ENCODE results near the gene TM9SF1. TPM values are rescaled to one million over a fixed set of nuclear protein-coding genes. Genes with fewer than 3 reads are reported as not detected.

Gene TM9SF1
- total and polyA plus RNA-seq, 2 experiments from 2014 or later = 12.6 to 27.5 TPM

DNA sequence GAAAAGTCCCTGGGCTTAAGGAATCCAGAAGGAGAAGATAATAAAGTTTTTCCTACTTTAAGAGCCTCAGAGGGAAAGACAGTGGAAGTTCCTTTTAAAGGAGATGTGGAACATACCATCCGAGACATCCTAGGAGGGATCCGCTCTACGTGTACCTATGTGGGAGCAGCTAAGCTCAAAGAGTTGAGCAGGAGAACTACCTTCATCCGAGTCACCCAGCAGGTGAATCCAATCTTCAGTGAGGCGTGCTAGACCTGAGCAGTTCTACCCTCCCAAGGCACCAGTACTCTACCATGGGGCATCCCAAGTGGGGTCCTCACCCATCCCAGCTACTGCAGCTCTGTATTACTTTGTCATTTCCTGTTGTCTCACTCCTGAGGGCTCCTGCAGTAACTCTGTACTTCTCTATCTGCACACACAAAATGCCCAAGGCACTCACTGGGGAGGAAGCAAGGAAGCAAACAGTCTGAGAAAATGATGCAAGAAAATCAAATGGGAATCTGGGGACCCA, 43.3 kb upstream of the TM9SF1 start:
- Mint-ChIP-seq H3K36me3 (ENCODE audit: low read depth) (peaks cover 52% of the 10 kb centered on the region), H3K27ac (no peak overlapping the region), H3K27me3 (ENCODE audit: insufficient read depth, low read depth, poor library complexity) (peaks cover 11% of the 10 kb centered on the region), H3K9me3 (no peaks in the 10 kb centered on the region), H3K4me3 (no peak overlapping the region), H3K4me1 (peaks cover 9% of the 10 kb centered on the region)
- DNase-seq (ENCODE audit: low spot score) = no peak
- no peak overlapping the region for H2AFZ ChIP-seq
- no peak for ATAC-seq
- no peak overlapping the region for H3K4me2 ChIP-seq
- no peak overlapping the region for H3K4me3 ChIP-seq
- H3K36me3 ChIP-seq (ENCODE audit: insufficient read depth) = peaks cover 17% of the 10 kb centered on the region; the same call in 1 of the 2 replicates
- H3F3A ChIP-seq (replicated peaks; ENCODE audit: low read depth) = peaks cover 9% of the 10 kb centered on the region
- H3K27ac ChIP-seq (ENCODE audit: low read depth) = no peak overlapping the region
- 0 out of 2 replicates have a peak, but pooled peaks cover under 1% of the 10 kb centered on the region for H3K27me3 ChIP-seq (ENCODE audit: insufficient read depth)
- no peaks in the 10 kb centered on the region for H3K9me2 ChIP-seq (ENCODE audit: insufficient read depth)
- H3K4me1 ChIP-seq (ENCODE audit: insufficient read depth) = peaks cover 12% of the 10 kb centered on the region
- TF ChIP-seq STAT1 (IDR thresholded peaks at IDR 0.05; ENCODE audit: unreplicated experiment) (no peak), NANOG (IDR thresholded peaks at IDR 0.05; ENCODE audit: borderline replicate concordance) (no peak), CREB1 (CRISPR knock-in tag; IDR thresholded peaks at IDR 0.05; ENCODE audit: low read depth) (no peak), EZH2 (IDR thresholded peaks at IDR 0.05; ENCODE audit: low read depth, unreplicated experiment) (no peak)
- TF ChIP-seq, protein P1, sequence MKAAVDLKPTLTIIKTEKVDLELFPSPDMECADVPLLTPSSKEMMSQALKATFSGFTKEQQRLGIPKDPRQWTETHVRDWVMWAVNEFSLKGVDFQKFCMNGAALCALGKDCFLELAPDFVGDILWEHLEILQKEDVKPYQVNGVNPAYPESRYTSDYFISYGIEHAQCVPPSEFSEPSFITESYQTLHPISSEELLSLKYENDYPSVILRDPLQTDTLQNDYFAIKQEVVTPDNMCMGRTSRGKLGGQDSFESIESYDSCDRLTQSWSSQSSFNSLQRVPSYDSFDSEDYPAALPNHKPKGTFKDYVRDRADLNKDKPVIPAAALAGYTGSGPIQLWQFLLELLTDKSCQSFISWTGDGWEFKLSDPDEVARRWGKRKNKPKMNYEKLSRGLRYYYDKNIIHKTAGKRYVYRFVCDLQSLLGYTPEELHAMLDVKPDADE (IDR thresholded peaks at IDR 0.05) = no peak
- peaks cover 3% of the 10 kb centered on the region; the same call in 1 of the 2 replicates for H4K20me1 ChIP-seq (replicated peaks; ENCODE audit: insufficient read depth)
- peaks cover 14% of the 10 kb centered on the region for H3K79me2 ChIP-seq (replicated peaks; ENCODE audit: insufficient read depth)

DNA sequence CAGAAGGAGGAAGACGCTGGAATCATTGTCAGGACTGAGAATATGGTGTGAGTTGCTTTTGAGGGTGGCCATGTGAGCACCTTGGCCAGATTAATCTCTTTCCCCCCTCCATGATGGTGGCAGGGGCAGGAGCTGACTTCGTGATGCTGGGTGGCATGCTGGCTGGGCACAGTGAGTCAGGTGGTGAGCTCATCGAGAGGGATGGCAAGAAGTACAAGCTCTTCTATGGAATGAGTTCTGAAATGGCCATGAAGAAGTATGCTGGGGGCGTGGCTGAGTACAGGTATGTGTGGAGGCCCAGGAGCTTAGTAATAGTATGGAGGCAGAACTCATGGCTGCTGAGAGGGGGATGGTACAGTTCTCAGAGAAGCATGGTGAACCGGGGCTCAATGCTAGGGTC, 42.9 kb upstream of the TM9SF1 start:
- Histone ChIP-seq H3K27ac (ENCODE audit: low read depth) (no peak overlapping the region), H3K4me1 (ENCODE audit: insufficient read depth) (peaks cover 13% of the 10 kb centered on the region; the same call in 1 of the 2 replicates), H3K36me3 (ENCODE audit: insufficient read depth) (peaks cover 17% of the 10 kb centered on the region; the same call in 1 of the 2 replicates), H3K79me2 (replicated peaks; ENCODE audit: insufficient read depth) (peaks cover 18% of the 10 kb centered on the region), H3K27me3 (ENCODE audit: insufficient read depth) (no peaks in the 10 kb centered on the region), H3K4me3 (no peak overlapping the region), H3F3A (replicated peaks; ENCODE audit: low read depth) (peaks cover 11% of the 10 kb centered on the region), H3K9me2 (ENCODE audit: insufficient read depth) (no peaks in the 10 kb centered on the region), H2AFZ (no peak overlapping the region), H4K20me1 (replicated peaks; ENCODE audit: insufficient read depth) (peaks cover 3% of the 10 kb centered on the region; the same call in 1 of the 2 replicates), H3K4me2 (no peak overlapping the region)
- ATAC-seq (no peak), DNase-seq (ENCODE audit: low spot score) (no peak)
- Mint-ChIP-seq H3K36me3 (ENCODE audit: low read depth) (peaks cover 52% of the 10 kb centered on the region), H3K27ac (no peak overlapping the region), H3K9me3 (no peaks in the 10 kb centered on the region), H3K27me3 (ENCODE audit: insufficient read depth, low read depth, poor library complexity) (peaks cover 10% of the 10 kb centered on the region), H3K4me3 (no peak overlapping the region), H3K4me1 (peaks cover 12% of the 10 kb centered on the region)
- TF ChIP-seq EZH2phosphoT487 (IDR thresholded peaks at IDR 0.05; ENCODE audit: unreplicated experiment) (no peak), JUNB (IDR thresholded peaks at IDR 0.05; ENCODE audit: unreplicated experiment) (no peak), CREB1 (CRISPR knock-in tag; IDR thresholded peaks at IDR 0.05; ENCODE audit: low read depth) (no peak), ZNF114 (CRISPR knock-in tag; IDR thresholded peaks at IDR 0.05) (no peak)
- TF ChIP-seq, protein P1 (IDR thresholded peaks at IDR 0.05) = no peak
- TF ChIP-seq, protein P2, sequence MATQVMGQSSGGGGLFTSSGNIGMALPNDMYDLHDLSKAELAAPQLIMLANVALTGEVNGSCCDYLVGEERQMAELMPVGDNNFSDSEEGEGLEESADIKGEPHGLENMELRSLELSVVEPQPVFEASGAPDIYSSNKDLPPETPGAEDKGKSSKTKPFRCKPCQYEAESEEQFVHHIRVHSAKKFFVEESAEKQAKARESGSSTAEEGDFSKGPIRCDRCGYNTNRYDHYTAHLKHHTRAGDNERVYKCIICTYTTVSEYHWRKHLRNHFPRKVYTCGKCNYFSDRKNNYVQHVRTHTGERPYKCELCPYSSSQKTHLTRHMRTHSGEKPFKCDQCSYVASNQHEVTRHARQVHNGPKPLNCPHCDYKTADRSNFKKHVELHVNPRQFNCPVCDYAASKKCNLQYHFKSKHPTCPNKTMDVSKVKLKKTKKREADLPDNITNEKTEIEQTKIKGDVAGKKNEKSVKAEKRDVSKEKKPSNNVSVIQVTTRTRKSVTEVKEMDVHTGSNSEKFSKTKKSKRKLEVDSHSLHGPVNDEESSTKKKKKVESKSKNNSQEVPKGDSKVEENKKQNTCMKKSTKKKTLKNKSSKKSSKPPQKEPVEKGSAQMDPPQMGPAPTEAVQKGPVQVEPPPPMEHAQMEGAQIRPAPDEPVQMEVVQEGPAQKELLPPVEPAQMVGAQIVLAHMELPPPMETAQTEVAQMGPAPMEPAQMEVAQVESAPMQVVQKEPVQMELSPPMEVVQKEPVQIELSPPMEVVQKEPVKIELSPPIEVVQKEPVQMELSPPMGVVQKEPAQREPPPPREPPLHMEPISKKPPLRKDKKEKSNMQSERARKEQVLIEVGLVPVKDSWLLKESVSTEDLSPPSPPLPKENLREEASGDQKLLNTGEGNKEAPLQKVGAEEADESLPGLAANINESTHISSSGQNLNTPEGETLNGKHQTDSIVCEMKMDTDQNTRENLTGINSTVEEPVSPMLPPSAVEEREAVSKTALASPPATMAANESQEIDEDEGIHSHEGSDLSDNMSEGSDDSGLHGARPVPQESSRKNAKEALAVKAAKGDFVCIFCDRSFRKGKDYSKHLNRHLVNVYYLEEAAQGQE (IDR thresholded peaks at IDR 0.05; ENCODE audit: unreplicated experiment) = no peak

Data from GM23338 (cell line).